Fibroblast of villous mesenchyme (primary cell): ENCODE data around the gene TMPRSS6. TPM values are rescaled to one million over a fixed set of nuclear protein-coding genes. Genes with fewer than 3 reads are reported as not detected.

ENCODE experiments used
- DNase-seq: peaks from one replicate; pipeline ENCODE4 v3.0.0-alpha.2; 2010; ENCODE audit warnings: low read depth
- H3K4me3 ChIP-seq: 2 replicates; pipeline ENCODE4 v1.5.1; 2011; ENCODE audit warnings: low read depth, mild to moderate bottlenecking, low read length
- CTCF ChIP-seq: IDR thresholded peaks from 2 replicates; pipeline ENCODE4 v1.5.1; 2012; ENCODE audit warnings: low read depth, mild to moderate bottlenecking, low read length; ENCODE audit not compliant: insufficient read depth
- total RNA-seq: library from RNA; depleted of rRNA; stranded (reverse); fragments of >200 nt; gene quantifications from 2 replicates; pipeline ENCODE4 v1.2.3, GENCODE V29; 2012

The TMPRSS6 gene
- total RNA-seq, 1 donor: not detected

DNA sequence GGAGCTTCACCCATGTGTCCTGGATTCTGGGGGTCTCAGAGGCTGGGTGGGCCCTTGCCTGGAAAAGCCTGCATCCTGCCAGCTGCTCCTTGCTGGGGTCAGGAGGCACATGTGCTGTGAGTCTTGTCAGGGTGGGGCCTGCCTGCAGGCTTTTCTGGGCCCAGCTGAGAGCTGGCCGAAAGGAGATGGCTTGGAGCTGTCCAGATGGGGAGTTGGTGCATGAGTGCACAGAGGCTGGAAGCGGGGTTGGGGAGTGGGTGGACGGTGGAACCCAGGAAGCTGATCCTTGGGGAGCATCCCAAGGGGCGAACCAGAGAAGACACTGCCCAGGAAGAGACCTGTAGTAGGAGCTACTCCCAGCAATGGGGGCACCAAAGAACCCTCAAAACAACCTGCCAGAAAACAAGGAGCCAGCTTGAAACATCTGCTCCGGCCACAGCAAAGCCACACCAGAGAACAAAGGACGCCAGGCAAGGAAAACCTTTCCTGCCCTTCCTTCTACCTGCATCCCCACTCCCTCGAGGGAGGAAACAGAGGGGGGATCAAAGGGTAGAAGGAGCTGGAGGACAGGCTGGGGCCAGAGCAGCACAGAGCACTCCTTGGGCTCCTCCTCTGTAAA is 66.2 kb downstream of the TMPRSS6 start:
- TF ChIP-seq CTCF: no peak
- no peak for DNase-seq
- H3K4me3 ChIP-seq: no peak overlapping the region

DNA sequence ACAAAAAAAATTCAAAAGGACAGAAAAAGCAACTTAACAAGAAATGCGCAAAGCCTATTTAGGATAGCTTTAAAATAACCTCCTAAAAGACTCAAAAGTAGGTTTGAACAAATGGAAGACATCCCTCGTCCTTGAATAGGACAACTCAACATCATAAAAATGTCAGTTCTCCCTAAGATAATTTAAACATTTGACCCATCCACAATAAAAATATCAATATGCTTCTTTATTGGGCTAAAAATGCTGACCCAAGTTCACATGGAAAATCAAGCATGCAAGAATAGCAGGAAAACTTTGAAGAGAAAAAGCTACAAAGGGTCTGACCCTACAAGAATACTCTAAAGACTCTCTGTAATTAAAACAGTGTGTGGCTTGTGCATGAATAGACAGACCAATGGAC is 70.0 kb downstream of the TMPRSS6 start:
- no peak for DNase-seq
- TF ChIP-seq CTCF: no peak
- no peak overlapping the region for H3K4me3 ChIP-seq

- TF ChIP-seq CTCF: no peak
- DNase-seq: no peak
- H3K4me3 ChIP-seq: no peak overlapping the region
Measured at GRCh38 chr22:37037669-37038068, 71.8 kb downstream of the TMPRSS6 start.

- H3K4me3 ChIP-seq: no peak overlapping the region
- DNase-seq: no peak
- no peak for TF ChIP-seq CTCF
Measured at GRCh38 chr22:37036655-37037377, 72.7 kb downstream of the TMPRSS6 start.

DNA sequence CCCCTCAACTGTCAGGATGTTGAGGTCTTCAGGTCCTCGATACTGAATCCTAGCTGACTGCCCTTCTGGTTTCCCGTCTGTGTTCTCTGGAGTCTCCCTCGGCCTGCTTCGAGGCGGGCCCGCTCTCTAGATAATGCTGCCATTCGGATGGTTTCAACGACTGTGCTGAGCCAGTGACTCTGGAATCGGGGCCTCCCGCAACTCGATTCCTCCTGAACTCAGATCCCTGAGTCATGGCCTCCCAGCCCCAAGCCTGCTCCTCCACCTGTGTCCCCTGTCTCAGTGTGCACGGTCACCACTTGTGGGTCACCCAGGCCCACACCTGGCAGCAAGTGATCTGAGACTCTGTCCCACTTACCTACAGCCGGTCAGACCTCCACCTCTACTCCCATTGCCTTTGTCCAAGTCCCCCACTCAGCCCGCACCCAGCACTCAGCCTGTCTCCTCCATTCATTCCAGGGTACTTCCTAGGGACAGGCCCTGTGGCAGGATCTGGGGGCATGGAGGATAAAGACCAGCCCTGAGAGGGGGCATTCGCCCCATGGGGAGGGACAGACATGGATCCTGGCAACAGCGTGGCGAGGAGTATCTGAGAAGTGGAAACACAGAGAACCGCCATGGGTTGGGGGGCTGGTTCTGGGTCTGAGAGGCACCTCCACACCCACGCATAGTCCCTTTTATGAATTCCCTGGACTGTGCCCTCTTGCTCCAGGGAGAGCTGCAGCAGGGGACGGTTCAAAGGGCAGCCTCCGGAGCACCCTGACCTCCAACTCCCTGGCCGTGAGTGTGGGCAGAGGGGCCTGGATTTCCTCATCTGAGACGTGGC is 75.7 kb downstream of the TMPRSS6 start:
- H3K4me3 ChIP-seq: no peak overlapping the region
- TF ChIP-seq CTCF: no peak
- DNase-seq: no peak

- peak; percentile 93 for DNase-seq
- no peak for TF ChIP-seq CTCF
- no peak overlapping the region for H3K4me3 ChIP-seq
Measured at GRCh38 chr22:37032535-37033460, 76.7 kb downstream of the TMPRSS6 start.
